ENCODE results near the gene SFTPD.
"Not testable (repeated sequence)": the region's sequence is repeated elsewhere in the genome, so short reads cannot be mapped to it uniquely, and the experiment has no call there.

The SFTPD gene

GRCh38 chr10:79948976-79949722, at the start of gene SFTPD:
Gene SFTPD (minus strand): TSS chr10:79949105. CDS start chr10:79946659, 2,446 bp downstream.
- H3K4me3 ChIP-seq (ENCODE audit: low read depth, low read length), result no peak within 1 kb of the TSS
- TF ChIP-seq, protein P1, sequence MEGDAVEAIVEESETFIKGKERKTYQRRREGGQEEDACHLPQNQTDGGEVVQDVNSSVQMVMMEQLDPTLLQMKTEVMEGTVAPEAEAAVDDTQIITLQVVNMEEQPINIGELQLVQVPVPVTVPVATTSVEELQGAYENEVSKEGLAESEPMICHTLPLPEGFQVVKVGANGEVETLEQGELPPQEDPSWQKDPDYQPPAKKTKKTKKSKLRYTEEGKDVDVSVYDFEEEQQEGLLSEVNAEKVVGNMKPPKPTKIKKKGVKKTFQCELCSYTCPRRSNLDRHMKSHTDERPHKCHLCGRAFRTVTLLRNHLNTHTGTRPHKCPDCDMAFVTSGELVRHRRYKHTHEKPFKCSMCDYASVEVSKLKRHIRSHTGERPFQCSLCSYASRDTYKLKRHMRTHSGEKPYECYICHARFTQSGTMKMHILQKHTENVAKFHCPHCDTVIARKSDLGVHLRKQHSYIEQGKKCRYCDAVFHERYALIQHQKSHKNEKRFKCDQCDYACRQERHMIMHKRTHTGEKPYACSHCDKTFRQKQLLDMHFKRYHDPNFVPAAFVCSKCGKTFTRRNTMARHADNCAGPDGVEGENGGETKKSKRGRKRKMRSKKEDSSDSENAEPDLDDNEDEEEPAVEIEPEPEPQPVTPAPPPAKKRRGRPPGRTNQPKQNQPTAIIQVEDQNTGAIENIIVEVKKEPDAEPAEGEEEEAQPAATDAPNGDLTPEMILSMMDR (IDR thresholded peaks at IDR 0.05; ENCODE audit: low read depth, low read length), result no peak

DNA sequence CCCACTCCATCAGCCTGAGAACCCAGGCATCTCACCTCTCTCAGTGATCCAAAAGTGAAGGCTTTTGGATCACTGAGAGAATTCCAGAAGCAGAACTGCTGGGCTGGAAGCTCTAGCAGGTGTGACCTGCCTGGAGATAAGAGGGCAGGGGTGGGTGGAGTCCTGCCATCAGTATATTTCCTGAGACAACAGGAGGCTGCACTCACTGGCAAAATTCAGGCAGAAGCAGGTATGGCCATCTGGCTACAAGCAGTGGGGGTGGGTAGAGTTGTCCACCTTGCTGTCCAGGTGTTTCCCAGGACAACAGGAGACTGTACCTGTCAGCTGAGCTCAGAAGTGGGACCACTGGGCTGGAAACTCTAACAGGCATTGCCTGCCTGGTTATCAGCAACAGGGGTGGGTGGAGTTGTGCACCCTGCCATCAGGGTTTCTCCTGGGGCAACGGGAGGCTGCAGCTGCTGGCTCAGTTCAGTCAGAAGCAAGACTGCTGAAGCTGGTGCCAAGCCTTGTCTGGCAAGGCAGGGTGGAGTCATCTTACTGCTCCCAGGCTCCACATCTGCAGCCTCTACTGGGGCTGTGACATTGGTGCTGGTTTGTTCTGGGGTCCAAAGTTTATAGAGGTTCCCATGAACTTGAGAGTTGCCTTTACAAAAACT, 47.2 kb upstream of the SFTPD start:
- H3K4me3 ChIP-seq (ENCODE audit: low read depth, low read length), result no peak overlapping the region
- TF ChIP-seq, protein P1 (IDR thresholded peaks at IDR 0.05; ENCODE audit: low read depth, low read length), result no peak

DNA sequence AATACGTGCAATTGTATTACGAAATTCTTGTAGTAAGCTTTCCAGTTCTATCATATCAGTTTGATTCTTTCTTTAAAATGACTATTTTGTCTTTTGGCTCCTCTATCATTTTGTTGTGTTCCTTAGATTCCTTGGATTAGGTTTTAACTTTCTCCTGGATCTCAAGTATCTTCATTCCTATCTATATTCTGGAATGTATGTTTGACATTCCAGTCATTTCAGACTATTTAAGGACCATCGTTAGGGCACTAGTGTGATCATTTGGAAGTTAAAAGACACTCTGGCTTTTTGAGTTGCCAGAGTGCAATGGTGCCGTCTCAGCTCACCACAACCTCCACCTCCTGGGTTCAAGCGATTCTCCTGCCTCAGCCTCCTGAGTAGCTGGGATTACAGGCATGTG, 45.7 kb upstream of the SFTPD start:
- TF ChIP-seq, protein P1 (IDR thresholded peaks at IDR 0.05; ENCODE audit: low read depth, low read length), result no peak
- no peak overlapping the region for H3K4me3 ChIP-seq (ENCODE audit: low read depth, low read length)

GRCh38 chr10:79988199-79988598, 39.3 kb upstream of the SFTPD start:
- H3K4me3 ChIP-seq (ENCODE audit: low read depth, low read length), result not testable (repeated sequence)

- not testable (repeated sequence) for H3K4me3 ChIP-seq (ENCODE audit: low read depth, low read length)
Measured at GRCh38 chr10:79986661-79987060, 37.8 kb upstream of the SFTPD start.

DNA sequence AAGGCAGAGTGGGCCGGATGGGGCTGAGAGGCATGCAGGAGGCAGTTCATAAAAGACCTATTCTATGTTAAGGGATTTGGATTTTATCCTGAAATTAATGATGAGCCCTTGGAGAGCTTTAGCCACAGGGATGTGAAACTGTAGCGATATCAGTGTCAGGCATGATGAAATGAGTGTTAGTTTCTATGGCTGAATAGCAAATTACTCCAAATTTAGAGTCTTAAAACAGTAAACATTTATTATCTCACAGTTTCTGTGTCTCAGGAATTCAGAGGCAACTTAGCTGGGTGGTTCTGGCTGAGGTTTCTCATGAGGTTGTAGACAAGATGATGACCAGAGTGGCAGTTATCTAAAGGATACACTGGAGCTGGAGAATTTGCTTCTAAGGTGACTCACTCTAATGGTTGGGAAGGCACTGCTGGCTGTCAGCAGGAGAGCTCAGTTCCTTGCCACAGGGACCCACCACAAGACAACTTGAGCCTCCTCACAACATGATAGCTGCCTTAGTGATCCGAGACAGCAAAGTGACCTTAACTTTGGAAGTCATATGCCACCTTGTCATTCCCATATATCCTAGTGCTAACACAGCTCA, 36.7 kb upstream of the SFTPD start:
- H3K4me3 ChIP-seq (ENCODE audit: low read depth, low read length), result no peak overlapping the region
- TF ChIP-seq, protein P1 (IDR thresholded peaks at IDR 0.05; ENCODE audit: low read depth, low read length), result no peak

GRCh38 chr10:79984851-79985250, 35.9 kb upstream of the SFTPD start:
- H3K4me3 ChIP-seq (ENCODE audit: low read depth, low read length), result no peak overlapping the region
- TF ChIP-seq, protein P1 (IDR thresholded peaks at IDR 0.05; ENCODE audit: low read depth, low read length), result no peak

DNA sequence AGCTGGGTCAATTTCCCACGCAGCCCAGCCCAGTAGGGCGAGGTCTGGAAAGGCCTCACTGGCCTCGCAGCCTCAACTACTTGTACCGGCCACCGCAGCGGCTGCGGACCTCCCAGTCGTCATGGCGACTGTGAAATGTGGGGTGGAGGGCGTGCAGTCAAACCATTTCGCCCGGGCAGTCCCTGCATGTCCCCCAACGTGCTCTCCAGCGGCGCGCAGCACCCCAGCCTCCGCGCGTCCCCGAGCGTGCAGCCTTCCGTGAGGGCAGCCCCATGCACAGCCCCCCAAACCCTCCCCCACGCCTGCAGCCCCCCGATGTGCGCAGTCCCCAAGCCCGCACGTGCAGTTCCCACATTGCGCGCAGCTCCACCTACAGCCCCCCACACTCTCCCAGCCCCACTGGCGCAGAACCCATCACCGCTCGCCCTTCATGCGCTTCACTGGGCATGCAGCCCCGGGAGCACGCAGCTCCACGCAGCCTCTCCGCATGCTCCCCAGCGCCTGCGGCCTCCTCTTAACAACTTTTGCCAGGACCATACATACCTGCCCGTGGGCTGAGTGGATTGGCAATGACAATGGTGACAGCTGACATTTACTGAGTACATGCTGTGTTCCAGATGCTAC, 34.5 kb upstream of the SFTPD start:
- TF ChIP-seq, protein P1 (IDR thresholded peaks at IDR 0.05; ENCODE audit: low read depth, low read length), result no peak
- no peak overlapping the region for H3K4me3 ChIP-seq (ENCODE audit: low read depth, low read length)

Data from WI38 (cell line).